Neuronal stem cell (in vitro differentiated cells): ENCODE results near the gene MROH2A.
A peak's percentile ranks its signal among the peaks of the same experiment; 100 is the strongest.

Source experiments
- DNase-seq: peaks from one replicate; pipeline ENCODE4 v3.0.0-alpha.2; 2013; ENCODE audit warnings: low spot score
- H2AFZ ChIP-seq: one replicate; pipeline ENCODE4 v1.6.1; 2013; ENCODE audit warnings: mild to moderate bottlenecking, low read length, inconsistent platforms
- H2AK5ac ChIP-seq: 2 replicates; pipeline ENCODE4 v1.6.1; 2013; ENCODE audit warnings: low read depth, mild to moderate bottlenecking, inconsistent platforms, low read length, moderate library complexity, mixed read lengths
- H2BK120ac ChIP-seq: 2 replicates; pipeline ENCODE4 v1.6.1; 2013; ENCODE audit warnings: low read depth, mild to moderate bottlenecking, inconsistent platforms, low read length, moderate library complexity, mixed read lengths
- H2BK12ac ChIP-seq: one replicate; pipeline ENCODE4 v1.6.1; 2013; ENCODE audit warnings: low read length, inconsistent platforms
- H2BK15ac ChIP-seq: 2 replicates; pipeline ENCODE4 v1.6.1; 2013; ENCODE audit warnings: mild to moderate bottlenecking, low read length, inconsistent platforms, mixed read lengths
- H2BK5ac ChIP-seq: one replicate; pipeline ENCODE4 v1.6.1; 2013; ENCODE audit warnings: inconsistent platforms, mild to moderate bottlenecking, low read length, moderate library complexity
- H3K14ac ChIP-seq: one replicate; pipeline ENCODE4 v1.6.1; 2013; ENCODE audit warnings: low read length, inconsistent platforms
- H3K18ac ChIP-seq: 2 replicates; pipeline ENCODE4 v1.6.1; 2013; ENCODE audit warnings: low read length, inconsistent platforms
- H3K23ac ChIP-seq: 2 replicates; pipeline ENCODE4 v1.6.1; 2013; ENCODE audit warnings: low read depth, mild to moderate bottlenecking, mixed read lengths, low read length, inconsistent platforms; ENCODE audit not compliant: poor library complexity
- H3K27ac ChIP-seq: replicated peaks from 3 replicates; pipeline ENCODE4 v1.5.1; 2013; ENCODE audit warnings: low read length, inconsistent platforms
- H3K27me3 ChIP-seq, 3 experiments: 2 replicates each; pipeline ENCODE4 v1.6.1; 2013; ENCODE audit warnings: low read length in 3 of 3, mild to moderate bottlenecking in 2 of 3, inconsistent platforms in 1 of 3, low read depth in 1 of 3, mixed read lengths in 1 of 3, moderate library complexity in 1 of 3; ENCODE audit not compliant: control insufficient read depth in 3 of 3, insufficient read depth in 3 of 3
- H3K36me3 ChIP-seq, 2 donors: replicated peaks in 1 of 2; 2 replicates each; pipeline ENCODE4 v1.6.1; 2013; ENCODE audit warnings: low read length in 2 of 2; ENCODE audit not compliant: control insufficient read depth in 2 of 2, insufficient read depth in 2 of 2
- H3K4ac ChIP-seq: 2 replicates; pipeline ENCODE4 v1.6.1; 2013; ENCODE audit warnings: inconsistent platforms, mild to moderate bottlenecking, low read length, moderate library complexity
- H3K4me1 ChIP-seq, 2 donors: 1 replicate in 1 of 2; 2 replicates in 1 of 2; pipeline ENCODE4 v1.6.1; 2013; ENCODE audit warnings: low read length in 2 of 2, low read depth in 1 of 2; ENCODE audit not compliant: control insufficient read depth in 2 of 2, insufficient read depth in 1 of 2
- H3K4me2 ChIP-seq: one replicate; pipeline ENCODE4 v1.6.1; 2013; ENCODE audit warnings: mild to moderate bottlenecking, low read length, inconsistent platforms; ENCODE audit not compliant: insufficient read depth, poor library complexity, severe bottlenecking
- H3K4me3 ChIP-seq, 2 donors: 2 replicates each; pipeline ENCODE4 v1.5.1; 2013; ENCODE audit warnings: low read length in 2 of 2, mild to moderate bottlenecking in 2 of 2, inconsistent platforms in 1 of 2, moderate library complexity in 1 of 2
- H3K79me1 ChIP-seq: one replicate; pipeline ENCODE4 v1.6.1; 2013; ENCODE audit warnings: low read depth, mild to moderate bottlenecking, inconsistent platforms, low read length, moderate library complexity
- H3K9ac ChIP-seq: one replicate; pipeline ENCODE4 v1.6.1; 2013; ENCODE audit warnings: mild to moderate bottlenecking, low read depth, low read length, inconsistent platforms; ENCODE audit not compliant: poor library complexity
- H3K9me3 ChIP-seq, 2 donors: replicated peaks in 1 of 2; 2 replicates each; pipeline versions ENCODE3 to v1.6.1; 2013; ENCODE audit warnings: low read length in 2 of 2, mild to moderate bottlenecking in 2 of 2, inconsistent platforms in 1 of 2, low read depth in 1 of 2, mixed read lengths in 1 of 2, moderate library complexity in 1 of 2; ENCODE audit not compliant: control insufficient read depth in 2 of 2, insufficient read depth in 1 of 2
- H4K8ac ChIP-seq: one replicate; pipeline ENCODE4 v1.6.1; 2013; ENCODE audit warnings: low read depth, mild to moderate bottlenecking, inconsistent platforms, low read length, moderate library complexity
- H4K91ac ChIP-seq: one replicate; pipeline ENCODE4 v1.6.1; 2013; ENCODE audit warnings: low read length, low read depth, mild to moderate bottlenecking, inconsistent platforms; ENCODE audit not compliant: poor library complexity
- WGBS, 2 donors: extraction: QIAGEN DNeasy Blood & Tissue Kit; methylation state at CpG; one replicate each; pipeline ENCODE4 v1.1.7; 2013; ENCODE audit warnings: missing lambda C conversion rate in 2 of 2, mixed read lengths in 1 of 2; ENCODE audit not compliant: insufficient read length in 2 of 2, insufficient replicate concordance in 1 of 2; ENCODE audit errors: extremely low coverage in 2 of 2; 5-methylcytosine and 5-hydroxymethylcytosine counted together

The MROH2A gene

DNA sequence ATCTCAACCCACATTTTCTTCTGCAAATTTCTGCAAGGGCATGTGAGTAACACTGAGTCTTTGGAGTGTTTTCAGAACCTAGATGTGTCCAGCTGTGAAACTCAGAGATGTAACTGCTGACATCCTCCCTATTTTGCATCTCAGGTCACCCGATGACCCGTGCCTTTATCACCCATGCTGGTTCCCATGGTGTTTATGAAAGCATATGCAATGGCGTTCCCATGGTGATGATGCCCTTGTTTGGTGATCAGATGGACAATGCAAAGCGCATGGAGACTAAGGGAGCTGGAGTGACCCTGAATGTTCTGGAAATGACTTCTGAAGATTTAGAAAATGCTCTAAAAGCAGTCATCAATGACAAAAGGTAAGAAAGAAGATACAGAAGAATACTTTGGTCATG lies 10.1 kb upstream of the MROH2A start:
- Histone ChIP-seq H3K14ac (no peak overlapping the region), H2BK12ac (no peak overlapping the region), H3K27ac (no peak overlapping the region), H3K27me3 (no peaks in the 10 kb centered on the region), H4K8ac (no peak overlapping the region), H2BK120ac (no peak overlapping the region), H2BK15ac (no peak overlapping the region), H3K4ac (no peak overlapping the region), H2AK5ac (no peak overlapping the region), H2BK5ac (no peak overlapping the region), H3K23ac (no peak overlapping the region), H3K4me2 (no peak overlapping the region), H3K9me3 (peaks cover 2 to 9% of the 10 kb centered on the region in 2 donors), H3K4me3 (no peak overlapping the region), H3K4me1 (peaks cover 3 to 6% of the 10 kb centered on the region in 2 donors), H3K79me1 (no peaks in the 10 kb centered on the region), H3K9ac (no peak overlapping the region), H3K18ac (no peak overlapping the region), H3K36me3 (no peaks in the 10 kb centered on the region), H2AFZ (peak overlapping the region; percentile 75), H4K91ac (no peak overlapping the region)
- no CpG with 5 or more reads among the region's 4 CpGs for WGBS, 2 donors
- no peak for DNase-seq

DNA sequence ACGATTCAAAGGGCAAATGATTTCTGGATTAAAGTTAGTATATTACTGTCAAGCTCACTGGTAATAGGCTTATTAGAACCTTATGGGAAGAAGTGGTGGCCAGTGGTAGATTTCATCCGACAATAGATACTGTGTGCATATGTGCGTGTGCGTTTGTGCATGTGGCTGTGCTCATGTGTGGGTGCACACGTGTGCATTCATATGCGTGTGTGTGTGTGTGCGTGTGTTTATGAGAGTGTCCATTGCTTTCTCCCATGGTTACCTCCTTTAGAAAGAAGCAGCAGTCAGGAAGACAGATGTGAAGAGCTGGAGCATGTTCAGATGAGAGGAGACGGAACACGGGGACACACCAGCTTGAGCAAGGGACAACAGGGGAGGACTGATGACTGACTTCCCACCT lies 8.9 kb upstream of the MROH2A start:
- H3K9me3 ChIP-seq, result peaks cover 2 to 9% of the 10 kb centered on the region in 2 donors
- H3K79me1 ChIP-seq, result no peaks in the 10 kb centered on the region

DNA sequence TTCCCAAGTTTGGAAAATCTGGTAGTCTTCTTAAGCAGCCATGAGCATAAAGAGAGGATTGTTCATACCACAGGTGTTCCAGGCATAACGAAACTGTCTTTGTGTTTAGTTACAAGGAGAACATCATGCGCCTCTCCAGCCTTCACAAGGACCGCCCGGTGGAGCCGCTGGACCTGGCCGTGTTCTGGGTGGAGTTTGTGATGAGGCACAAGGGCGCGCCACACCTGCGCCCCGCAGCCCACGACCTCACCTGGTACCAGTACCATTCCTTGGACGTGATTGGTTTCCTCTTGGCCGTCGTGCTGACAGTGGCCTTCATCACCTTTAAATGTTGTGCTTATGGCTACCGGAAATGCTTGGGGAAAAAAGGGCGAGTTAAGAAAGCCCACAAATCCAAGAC lies 6.0 kb upstream of the MROH2A start:
- no peak overlapping the region for H4K91ac ChIP-seq
- no peaks in the 10 kb centered on the region for H3K36me3 ChIP-seq
- H2BK5ac ChIP-seq, result no peak overlapping the region
- H3K27me3 ChIP-seq, result no peaks in the 10 kb centered on the region
- H3K9me3 ChIP-seq, result peaks cover 4 to 14% of the 10 kb centered on the region in 2 donors
- no CpG with 5 or more reads among the region's 16 CpGs for WGBS, 2 donors
- H3K4me3 ChIP-seq, result no peak overlapping the region
- H3K4ac ChIP-seq, result no peak overlapping the region
- H3K14ac ChIP-seq, result no peak overlapping the region
- no peak overlapping the region for H3K9ac ChIP-seq
- no peak overlapping the region for H2BK15ac ChIP-seq
- peaks cover 3% of the 10 kb centered on the region in 2 donors for H3K4me1 ChIP-seq
- no peaks in the 10 kb centered on the region for H3K79me1 ChIP-seq
- H3K27ac ChIP-seq, result no peak overlapping the region
- H2AFZ ChIP-seq, result no peak overlapping the region
- no peak overlapping the region for H2BK12ac ChIP-seq
- no peak overlapping the region for H2BK120ac ChIP-seq
- DNase-seq, result no peak
- H3K23ac ChIP-seq, result no peak overlapping the region
- H3K4me2 ChIP-seq, result no peak overlapping the region
- H4K8ac ChIP-seq, result no peak overlapping the region
- H3K18ac ChIP-seq, result no peak overlapping the region
- no peak overlapping the region for H2AK5ac ChIP-seq

More for the DNA sequence above, 8.9 kb upstream of the MROH2A start:
- Histone ChIP-seq H2BK120ac (no peak overlapping the region), H2BK15ac (no peak overlapping the region), H3K14ac (no peak overlapping the region), H3K4me1 (peaks cover 3 to 6% of the 10 kb centered on the region in 2 donors), H4K91ac (no peak overlapping the region), H3K4me3 (no peak overlapping the region), H2AK5ac (peak overlapping the region; percentile 7), H3K27me3 (no peaks in the 10 kb centered on the region), H2AFZ (no peak overlapping the region), H4K8ac (no peak overlapping the region), H2BK5ac (no peak overlapping the region), H3K9ac (no peak overlapping the region), H3K18ac (no peak overlapping the region), H3K23ac (no peak overlapping the region), H3K4me2 (no peak overlapping the region), H3K4ac (no peak overlapping the region), H3K36me3 (no peaks in the 10 kb centered on the region), H3K27ac (no peak overlapping the region), H2BK12ac (no peak overlapping the region)
- no peak for DNase-seq
- WGBS, 2 donors, result no CpG with 5 or more reads among the region's 9 CpGs

DNA sequence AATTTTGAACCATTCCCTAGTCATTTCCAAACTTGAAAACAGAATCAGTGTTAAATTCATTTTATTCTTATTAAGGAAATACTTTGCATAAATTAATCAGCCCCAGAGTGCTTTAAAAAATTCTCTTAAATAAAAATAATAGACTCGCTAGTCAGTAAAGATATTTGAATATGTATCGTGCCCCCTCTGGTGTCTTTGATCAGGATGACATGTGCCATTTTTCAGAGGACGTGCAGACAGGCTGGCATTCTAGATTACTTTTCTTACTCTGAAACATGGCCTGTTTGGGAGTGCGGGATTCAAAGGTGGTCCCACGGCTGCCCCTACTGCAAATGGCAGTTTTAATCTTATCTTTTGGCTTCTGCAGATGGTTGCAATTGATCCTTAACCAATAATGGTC lies 5.5 kb upstream of the MROH2A start:
- Histone ChIP-seq H3K79me1 (no peaks in the 10 kb centered on the region), H3K14ac (no peak overlapping the region), H3K27ac (no peak overlapping the region), H3K9ac (no peak overlapping the region), H2AK5ac (no peak overlapping the region), H4K91ac (no peak overlapping the region), H2BK120ac (no peak overlapping the region), H3K4ac (no peak overlapping the region), H4K8ac (no peak overlapping the region), H2BK12ac (no peak overlapping the region), H3K18ac (no peak overlapping the region), H3K27me3 (no peaks in the 10 kb centered on the region), H3K9me3 (peaks cover 4 to 14% of the 10 kb centered on the region in 2 donors), H3K4me3 (no peak overlapping the region), H3K23ac (no peak overlapping the region), H2BK5ac (no peak overlapping the region), H3K4me2 (no peak overlapping the region), H2AFZ (no peak overlapping the region), H3K36me3 (no peaks in the 10 kb centered on the region), H2BK15ac (no peak overlapping the region), H3K4me1 (peaks cover 3% of the 10 kb centered on the region in 2 donors)
- no peak for DNase-seq
- WGBS, 2 donors, result no CpG with 5 or more reads among the region's 5 CpGs
